GM19025 (cell line): Measurements from ENCODE around the gene PYGB.

ENCODE experiments used
- ATAC-seq: cut with Tn5 transposase; IDR thresholded peaks from one replicate; pipeline ENCODE4 v1.9.1; 2021; ENCODE audit warnings: mild to moderate bottlenecking, low read depth, moderate library complexity; ENCODE audit not compliant: unreplicated experiment

PYGB gene

GRCh38 chr20:25280051-25280573 is 32.2 kb downstream of the PYGB start:
- no peak for ATAC-seq

GRCh38 chr20:25280574-25281535 is 33.0 kb downstream of the PYGB start:
- no peak for ATAC-seq

DNA sequence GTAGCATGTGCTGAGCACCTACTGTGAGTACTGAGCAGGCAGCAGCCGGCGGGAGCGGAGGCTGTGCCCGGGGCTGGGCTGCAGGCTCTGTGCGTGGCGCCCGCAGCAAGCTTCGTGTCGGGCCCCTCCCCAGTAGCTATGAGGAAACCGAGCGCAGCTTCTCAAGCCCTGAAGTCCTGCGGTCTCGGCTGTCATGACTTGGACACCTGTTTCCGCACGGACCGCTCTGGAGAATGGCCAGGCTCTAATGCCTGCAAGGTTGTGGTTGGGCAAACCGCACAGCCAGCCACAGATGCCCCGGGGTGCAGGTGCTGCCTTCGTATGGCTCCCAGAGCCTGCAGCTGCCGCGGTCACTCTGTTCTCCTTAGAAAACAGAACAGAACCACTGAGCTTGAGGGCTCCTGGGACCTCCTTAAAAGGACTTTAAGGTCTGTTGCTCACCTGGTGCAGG is 33.7 kb downstream of the PYGB start:
- peak; percentile 81 for ATAC-seq

- ATAC-seq: no peak
Measured at GRCh38 chr20:25282034-25282781, 34.3 kb downstream of the PYGB start.

DNA sequence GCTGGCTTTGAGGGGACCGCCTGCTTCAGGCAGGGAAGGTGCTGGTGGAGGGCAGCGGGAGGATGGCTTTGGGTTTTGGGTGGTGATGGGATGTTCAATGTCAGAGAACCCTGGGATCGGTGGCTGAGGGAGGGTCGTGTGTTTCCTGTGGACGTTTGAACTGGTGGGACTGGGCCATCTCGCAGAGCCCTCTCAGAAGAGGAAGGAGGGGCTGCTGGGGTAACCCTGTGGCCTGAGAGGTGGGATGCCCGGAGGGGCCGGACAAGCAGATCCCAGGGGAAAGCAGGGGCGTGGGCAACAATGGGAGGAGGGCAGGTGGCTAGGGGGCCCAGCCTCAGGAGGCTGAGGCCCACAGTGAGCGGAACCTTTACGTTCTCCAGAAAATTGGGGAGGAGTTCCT is 34.9 kb downstream of the PYGB start:
- no peak for ATAC-seq

GRCh38 chr20:25283221-25283951 is 35.5 kb downstream of the PYGB start:
- ATAC-seq: no peak

- ATAC-seq: no peak
Measured at GRCh38 chr20:25284131-25284601, 36.3 kb downstream of the PYGB start.

DNA sequence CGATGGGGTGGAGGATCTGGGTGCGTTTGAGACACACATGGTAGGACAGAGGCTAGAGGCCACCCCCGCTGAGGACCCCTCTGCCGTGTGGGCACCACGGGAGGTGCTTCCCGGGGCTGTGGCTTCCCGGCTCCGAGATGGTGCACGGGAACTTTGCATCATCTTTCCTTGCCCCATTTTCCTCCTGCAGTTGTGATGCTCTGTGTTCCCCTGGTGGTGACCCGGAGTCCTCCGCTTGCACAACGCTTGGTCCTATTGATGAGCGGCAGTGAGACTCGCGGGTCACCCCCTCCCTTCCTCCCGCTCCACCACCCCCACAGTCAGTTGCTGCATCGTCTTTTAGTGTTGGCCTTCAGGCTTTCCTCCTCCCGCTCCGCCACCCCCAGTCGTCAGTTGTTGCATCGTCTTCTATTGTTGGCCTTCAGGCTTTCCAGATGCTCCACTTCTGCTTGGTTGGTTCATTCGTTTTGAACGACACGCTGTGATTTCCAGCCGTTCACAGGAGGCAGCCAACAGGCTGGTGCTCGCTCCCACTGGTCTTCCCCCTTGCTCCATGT is 37.3 kb downstream of the PYGB start:
- ATAC-seq: no peak

DNA sequence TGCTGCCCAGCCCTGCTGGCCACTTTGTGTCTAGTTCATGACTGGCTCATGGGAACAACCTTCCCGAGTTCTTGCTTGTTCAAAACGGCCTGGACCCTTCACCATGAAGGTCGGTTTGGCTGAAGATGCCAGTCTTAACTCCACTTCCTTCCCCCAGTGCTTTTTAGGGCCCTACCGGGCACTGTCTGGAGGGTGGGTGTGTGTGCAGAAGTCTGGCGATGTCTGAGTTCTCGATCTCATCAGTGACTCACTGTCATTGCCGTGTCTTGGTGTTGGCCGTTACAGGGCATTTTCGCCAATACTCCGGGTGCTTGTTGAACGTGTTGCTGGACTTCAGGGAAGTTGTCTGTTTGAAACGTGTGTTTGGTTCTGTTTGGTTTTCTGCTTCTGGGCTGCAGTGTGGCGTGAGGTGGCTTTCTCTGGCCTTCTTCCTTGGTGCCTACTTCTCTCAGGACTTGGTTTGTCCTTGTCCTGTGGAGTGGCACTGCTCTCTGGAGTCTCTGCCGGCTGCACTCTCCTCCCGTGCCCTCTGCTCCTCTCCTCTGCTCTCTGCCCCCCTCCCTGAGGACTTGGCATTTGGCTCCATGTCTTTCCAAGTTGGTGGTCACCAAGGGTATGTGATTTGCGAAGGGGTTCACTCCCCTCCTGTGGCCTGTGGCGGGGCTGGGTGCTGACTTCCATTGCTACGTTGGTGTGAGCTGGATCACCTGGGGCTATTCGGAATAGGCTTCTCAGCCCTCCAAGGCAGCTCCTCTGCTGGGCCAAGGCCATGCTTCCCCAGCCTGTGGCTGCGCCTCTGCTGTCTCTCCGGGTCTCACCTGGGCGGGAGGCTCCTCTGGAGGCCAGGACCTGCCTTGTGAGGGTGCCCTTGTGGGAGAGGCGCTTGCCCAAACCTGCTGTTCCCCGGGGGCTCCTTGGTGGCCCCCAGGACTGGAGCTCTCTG is 38.2 kb downstream of the PYGB start:
- ATAC-seq: no peak

- no peak for ATAC-seq
Measured at GRCh38 chr20:25286917-25287316, 39.0 kb downstream of the PYGB start.

GRCh38 chr20:25287631-25288290 is 39.9 kb downstream of the PYGB start:
- ATAC-seq: no peak

DNA sequence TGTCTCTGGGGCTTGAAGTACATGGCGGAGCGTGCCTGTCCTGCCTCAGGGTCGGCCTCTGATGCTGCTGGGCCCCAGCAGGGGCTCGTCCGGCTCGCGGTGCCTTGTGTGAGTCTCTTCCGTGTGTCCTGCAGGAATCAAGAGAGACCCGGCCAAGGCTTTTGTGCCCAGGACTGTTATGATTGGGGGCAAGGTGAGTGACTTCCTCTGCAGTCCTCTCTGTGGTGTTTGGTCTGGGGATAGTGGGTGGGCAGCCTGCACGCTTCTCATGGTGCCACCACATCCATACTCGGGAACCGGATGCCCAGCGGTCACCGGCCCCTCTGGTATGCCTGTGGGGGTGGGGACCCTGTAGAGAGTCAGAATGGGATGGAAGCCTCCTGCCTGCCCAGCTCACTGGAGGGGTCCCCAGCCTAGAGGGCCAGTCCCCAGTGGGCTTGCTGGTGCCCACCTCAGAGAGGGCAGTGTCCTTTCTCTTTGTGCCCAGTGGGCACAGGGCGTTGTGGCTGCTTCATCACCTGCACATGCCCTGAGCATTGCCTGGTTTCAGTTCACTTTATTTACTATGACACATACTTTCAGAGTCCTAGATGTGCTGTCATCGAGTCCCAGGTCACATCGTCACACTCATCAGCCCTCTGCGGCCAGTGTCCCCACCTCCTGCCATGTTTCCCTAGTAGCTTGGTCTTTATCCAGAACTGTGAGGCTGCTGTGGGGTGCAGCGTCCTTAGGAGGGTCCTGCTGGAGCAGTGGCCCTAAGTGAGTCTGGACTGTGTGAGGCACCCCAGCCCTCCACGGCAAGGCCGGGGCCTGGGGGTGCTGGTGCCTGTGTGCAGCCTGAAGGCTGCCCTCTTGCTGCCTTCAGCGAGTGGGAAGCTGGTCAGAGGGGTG is 40.7 kb downstream of the PYGB start:
- ATAC-seq: peak; percentile 97

- ATAC-seq: no peak
Measured at GRCh38 chr20:25289886-25290597, 42.2 kb downstream of the PYGB start.

DNA sequence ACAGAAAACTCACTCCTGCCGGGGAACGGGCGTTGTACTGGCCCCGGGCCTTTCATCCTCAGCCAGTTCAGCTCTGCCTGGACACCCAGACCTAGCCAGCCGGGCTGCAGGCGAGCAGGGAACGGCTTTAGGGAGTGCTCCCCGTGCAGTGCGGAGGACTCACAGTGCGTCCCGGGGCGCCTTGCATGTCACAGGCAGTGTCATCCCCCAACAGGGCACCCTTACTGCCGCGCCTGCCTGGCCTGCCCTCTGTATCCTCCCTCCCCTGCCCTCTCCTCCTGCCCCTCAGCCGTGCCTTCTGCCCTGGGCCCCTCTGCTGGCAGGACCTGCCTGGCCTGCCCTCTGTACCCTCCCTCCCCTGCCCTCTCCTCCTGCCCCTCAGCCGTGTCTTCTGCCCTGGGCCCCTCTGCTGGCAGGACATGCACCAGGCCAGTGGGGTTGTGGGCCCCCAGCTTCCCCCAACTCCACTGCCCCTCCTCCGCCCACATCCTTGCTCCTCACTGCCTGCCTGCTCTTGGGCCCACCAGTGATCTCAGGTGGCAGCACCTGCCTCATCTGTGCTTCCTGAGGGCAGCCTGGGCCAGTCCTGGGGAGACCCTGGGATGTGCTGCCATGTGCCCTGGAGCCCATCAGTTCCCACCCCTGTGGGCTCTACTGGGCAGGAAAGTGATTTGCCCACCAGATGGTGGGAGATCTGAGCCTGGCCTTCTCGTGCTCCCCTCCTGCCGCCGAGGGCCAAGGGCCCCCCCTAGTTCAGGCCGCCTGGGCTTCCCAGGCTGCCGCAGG is 43.0 kb downstream of the PYGB start:
- ATAC-seq: no peak

GRCh38 chr20:25291432-25292133 is 43.7 kb downstream of the PYGB start:
- ATAC-seq: no peak
